HepG2 (cell line): ENCODE data around the gene C20orf204. TPM values are rescaled to one million over a fixed set of nuclear protein-coding genes. Genes with fewer than 3 reads are reported as not detected.
A peak's percentile ranks its signal among the peaks of the same experiment; 100 is the strongest.

Source experiments
- ATAC-seq: fragments of 200-7000 bp; cut with Tn5 transposase; 3 replicates; pipeline ENCODE4 v1.9.1; 2020; ENCODE audit warnings: mild to moderate bottlenecking, moderate library complexity
- BruUV-seq: library from RNA; stranded (reverse); fragments of 400-500 nt; replicated peaks from 2 replicates; lab custom pipeline; 2021; lab: Mats Ljungman, UMichigan
- CTCF ChIA-PET: fragments of 300-600 bp; formaldehyde crosslinking; extraction: SDS; loops from one replicate; lab custom pipeline; 2021; ENCODE audit warnings: low total read pairs, inconsistent platforms, low intra/inter-chr PET ratio; lab: Yijun Ruan, JAX
- POLR2A ChIA-PET: fragments of 350-600 bp; sonication (Branson Sonifier 250); formaldehyde crosslinking; loops from one replicate; lab custom pipeline; 2020; ENCODE audit warnings: antibody characterized with exemption, inconsistent platforms; lab: Yijun Ruan, JAX
- DNase-seq: peaks from one replicate; pipeline ENCODE4 v3.0.0-alpha.2; 2015; ENCODE audit warnings: low spot score
- FAIRE-seq: peaks from 3 replicates; lab custom pipeline; 2011; peaks lifted over from hg19 to GRCh38; lab: Jason Lieb, UNC
- H2AFZ ChIP-seq: one replicate; pipeline ENCODE4 v1.6.1; 2011; ENCODE audit warnings: low read length, inconsistent platforms
- H3K27ac ChIP-seq: fragments of 300-600 bp; 3 replicates; pipeline ENCODE4 v1.8.0; 2011; ENCODE audit warnings: mixed run types, mild to moderate bottlenecking, mixed read lengths, low read length, inconsistent platforms; ENCODE audit not compliant: insufficient read depth; ENCODE audit errors: extremely low read length
- H3K27me3 ChIP-seq, 2 experiments: fragments of 200-600 bp in 1 of 2; 2 replicates in 1 of 2; 3 replicates in 1 of 2; pipeline versions ENCODE4 v1.6.0 to v1.8.0; 2011; ENCODE audit warnings: low read length in 2 of 2, mild to moderate bottlenecking in 2 of 2, moderate library complexity in 2 of 2, inconsistent platforms in 1 of 2; ENCODE audit not compliant: insufficient read depth in 2 of 2, control insufficient read depth in 1 of 2
- H3K36me3 ChIP-seq, 2 experiments: fragments of 200-600 bp in 1 of 2; replicated peaks in 1 of 2; 2 replicates in 1 of 2; 3 replicates in 1 of 2; pipeline versions ENCODE4 v1.5.1 to v1.8.0; 2011; ENCODE audit warnings: low read length in 2 of 2, inconsistent platforms in 1 of 2; ENCODE audit not compliant: insufficient read depth in 2 of 2, control insufficient read depth in 1 of 2
- H3K4me1 ChIP-seq: 2 replicates; pipeline ENCODE4 v1.5.1; 2012; ENCODE audit warnings: low read length, inconsistent platforms; ENCODE audit not compliant: insufficient read depth
- H3K4me2 ChIP-seq: 2 replicates; pipeline ENCODE4 v1.6.0; 2011; ENCODE audit warnings: low read depth, low read length, inconsistent platforms
- H3K4me3 ChIP-seq, 3 experiments: fragments of 200-600 bp in 1 of 3; sonication (generic), shearing (Covaris generic) in 1 of 3; replicated peaks in 1 of 3; 2 replicates each; pipeline ENCODE4 v1.5.1; 2011 to 2016; ENCODE audit warnings: low read length in 3 of 3, inconsistent platforms in 2 of 3, low read depth in 2 of 3, mild to moderate bottlenecking in 2 of 3, control low read depth in 1 of 3, mixed read lengths in 1 of 3; ENCODE audit not compliant: insufficient read depth in 1 of 3
- H3K79me2 ChIP-seq: one replicate; pipeline ENCODE4 v1.6.1; 2011; ENCODE audit warnings: low read length, inconsistent platforms; ENCODE audit not compliant: insufficient read depth
- H3K9ac ChIP-seq: 2 replicates; pipeline ENCODE4 v1.6.0; 2011; ENCODE audit warnings: mild to moderate bottlenecking, low read depth, low read length, inconsistent platforms; ENCODE audit not compliant: insufficient read depth
- H3K9me3 ChIP-seq: 2 replicates; pipeline ENCODE4 v1.5.1; 2012; ENCODE audit warnings: mild to moderate bottlenecking, low read length
- H4K20me1 ChIP-seq: 2 replicates; pipeline ENCODE4 v1.6.0; 2011; ENCODE audit warnings: inconsistent platforms, mild to moderate bottlenecking, low read length, moderate library complexity; ENCODE audit not compliant: insufficient read depth
- ARHGAP35 ChIP-seq: sonication (generic); formaldehyde crosslinking; IDR thresholded peaks from 2 replicates; pipeline ENCODE4 v1.9.0; 2022; ENCODE audit warnings: mild to moderate bottlenecking, inconsistent platforms, moderate library complexity, missing genetic modification reagents, borderline replicate concordance
- FIP1L1 ChIP-seq: fragments of 200-400 bp; formaldehyde crosslinking; IDR thresholded peaks from 2 replicates; pipeline ENCODE4 v1.6.1; 2018; ENCODE audit warnings: low read depth, mild to moderate bottlenecking, low read length, moderate library complexity, borderline replicate concordance; ENCODE audit not compliant: insufficient read depth
- MXD3 ChIP-seq: IDR thresholded peaks from 2 replicates; pipeline ENCODE4 v1.6.1; 2016; ENCODE audit warnings: mild to moderate bottlenecking, missing biosample characterization, missing genetic modification reagents
- NFAT5 ChIP-seq: sonication (generic); formaldehyde crosslinking; IDR thresholded peaks from 2 replicates; pipeline ENCODE4 v1.4.0; 2020; ENCODE audit warnings: missing genetic modification reagents
- NFE2 ChIP-seq: sonication (generic); formaldehyde crosslinking; IDR thresholded peaks from 2 replicates; pipeline ENCODE4 v1.4.0; 2020; ENCODE audit warnings: missing genetic modification reagents
- SAFB2 ChIP-seq: sonication (generic); formaldehyde crosslinking; IDR thresholded peaks from 2 replicates; pipeline ENCODE4 v1.5.1; 2020; ENCODE audit warnings: missing genetic modification reagents, low read depth, mild to moderate bottlenecking, borderline replicate concordance
- SNAPC4 ChIP-seq: sonication (generic); formaldehyde crosslinking; IDR thresholded peaks from 2 replicates; pipeline ENCODE4 v1.4.0; 2020; ENCODE audit warnings: mild to moderate bottlenecking, missing genetic modification reagents
- SRF ChIP-seq: IDR thresholded peaks from 2 replicates; pipeline ENCODE4 v1.6.1; 2011; ENCODE audit warnings: mild to moderate bottlenecking, low read depth, low read length, moderate library complexity
- ZNF333 ChIP-seq: sonication (generic); formaldehyde crosslinking; IDR thresholded peaks from 2 replicates; pipeline ENCODE4 v1.4.0; 2020; ENCODE audit warnings: mild to moderate bottlenecking, missing genetic modification reagents, borderline replicate concordance
- ZNF777 ChIP-seq: sonication (generic); formaldehyde crosslinking; IDR thresholded peaks from 2 replicates; pipeline ENCODE4 v1.4.0; 2020; ENCODE audit warnings: missing genetic modification reagents
- ZNF878 ChIP-seq: sonication (generic); formaldehyde crosslinking; IDR thresholded peaks from 2 replicates; pipeline ENCODE4 v1.8.1; 2023; ENCODE audit warnings: mild to moderate bottlenecking, missing genetic modification reagents, moderate library complexity
- WGBS: methylation state at CpG from one replicate; pipeline ENCODE4 v1.1.6; 2017; ENCODE audit warnings: low lambda C conversion rate; 5-methylcytosine and 5-hydroxymethylcytosine counted together
- in situ Hi-C: cut with HindIII; loops from 2 replicates; pipeline ENCODE4 v1.10.0; 2017; ENCODE audit warnings: low pct_unique_long_range_greater_than_20kb; ENCODE audit not compliant: extremely low pct_ligation_motif_present
- intact Hi-C: fragments of 100-400 bp; cut with micrococcal nuclease; formaldehyde crosslinking; loops from one replicate; pipeline ENCODE4 v1.10.0; 2022; ENCODE audit not compliant: unreplicated experiment
- polyA plus RNA-seq, 8 experiments: library from polyadenylated mRNA; depleted of rRNA in 3 of 8; stranded (reverse) in 7 of 8; unstranded in 1 of 8; fragments of >200 nt; fragmentation: Illumina TruSeq in 4 of 8; extraction: Trizol in 4 of 8; gene quantifications; 2 replicates each; pipeline versions ENCODE4 v1.2.1 to v1.2.3, GENCODE V29; 2011 to 2016; ENCODE audit warnings: low read depth in 4 of 8, missing spikeins in 1 of 8, mixed read lengths in 1 of 8; ENCODE audit not compliant: insufficient read depth in 1 of 8
- total RNA-seq, 5 experiments: library from RNA; depleted of rRNA; stranded (reverse); fragments of >200 nt; fragmentation: Illumina TruSeq; extraction: Trizol; gene quantifications; 2 replicates each; pipeline ENCODE4 v1.2.3, GENCODE V29; 2016; ENCODE audit warnings: low read depth in 1 of 5

The C20orf204 gene
- total and polyA plus RNA-seq, 2 of the 13 experiments (the other 11 are each of a cell fraction or from before 2014, with no cell fraction given), result 22.1 to 80.0 TPM

- no peaks in the 10 kb centered on the region for H3K79me2 ChIP-seq
- H3K27me3 ChIP-seq, result no peaks in the 10 kb centered on the region
- CTCF ChIA-PET, result interaction anchor here (0.8 to 3.7 kb wide), 3 partner anchors 77 to 237 kb away, joined by 3 to 33 read pairs (median 3); partner anchors contain the start of genes PRPF6, SAMD10 and UCKL1
- peak overlapping the region; percentile 87 for H3K4me2 ChIP-seq
- H2AFZ ChIP-seq, result no peak overlapping the region
- intact Hi-C loops (loop anchor here (1.0 to 2.0 kb wide), 2 partner anchors 20 to 77 kb away; partner anchors contain the start of gene C20orf204), in situ Hi-C loops (loop anchor here (5.0 kb wide), 1 partner anchor 80 kb away; the partner anchor contains the start of gene SAMD10)
- H4K20me1 ChIP-seq, result no peaks in the 10 kb centered on the region
- H3K9ac ChIP-seq, result peak overlapping the region; percentile 72
- FAIRE-seq (no peak), ATAC-seq (peak; percentile 8), DNase-seq (no peak)
- H3K36me3 ChIP-seq, result no peaks in the 10 kb centered on the region
- POLR2A ChIA-PET, result interaction anchor here (0.8 to 9.4 kb wide), 7 partner anchors 9 to 430 kb away, joined by 3 to 252 read pairs (median 6); partner anchors contain the start of genes C20orf204, GMEB2, PRPF6 and SAMD10
- no peaks in the 10 kb centered on the region for H3K9me3 ChIP-seq
- WGBS, result 56% methylated on average over 39 of the region's 39 CpGs
- peaks cover 79% of the 10 kb centered on the region for H3K4me1 ChIP-seq
- H3K4me3 ChIP-seq, result peak overlapping the region; percentile 40 to 69 (median 42); a peak in 5 of 6 replicates
- peak overlapping the region; percentile 77 for H3K27ac ChIP-seq
- BruUV-seq, result no TSS peak
- TF ChIP-seq SAFB2 (peak; percentile 45; the same call in 1 of the 2 replicates), NFE2 (no peak), SNAPC4 (CRISPR knock-in tag) (peak; percentile 70; the same call in 1 of the 2 replicates), FIP1L1 (no peak), SRF (no peak), NFAT5 (CRISPR knock-in tag) (0 out of 2 replicates have a peak, but pooled peaks have one; percentile 13), ZNF878 (CRISPR knock-in tag) (peak; percentile 81; the same call in 1 of the 2 replicates), ZNF777 (CRISPR knock-in tag) (no peak; the same call in 1 of the 2 replicates), ZNF333 (peak; percentile 44; the same call in 1 of the 2 replicates), MXD3 (CRISPR knock-in tag) (peak; percentile 64; the same call in 1 of the 2 replicates), ARHGAP35 (peak; percentile 86; the same call in 1 of the 2 replicates)
Measured at GRCh38 chr20:64056889-64057627, 21.1 kb downstream of the C20orf204 start.
